ENCODE results near the gene SNAPC1.

SNAPC1 gene

GRCh38 chr14:61761959-61762786 lies at the start of gene SNAPC1:
TSS of gene SNAPC1 (plus strand) at chr14:61762420. CDS start at chr14:61762461, 41 bp downstream.
- TF ChIP-seq CTCF (IDR thresholded peaks at IDR 0.05), result no peak

DNA sequence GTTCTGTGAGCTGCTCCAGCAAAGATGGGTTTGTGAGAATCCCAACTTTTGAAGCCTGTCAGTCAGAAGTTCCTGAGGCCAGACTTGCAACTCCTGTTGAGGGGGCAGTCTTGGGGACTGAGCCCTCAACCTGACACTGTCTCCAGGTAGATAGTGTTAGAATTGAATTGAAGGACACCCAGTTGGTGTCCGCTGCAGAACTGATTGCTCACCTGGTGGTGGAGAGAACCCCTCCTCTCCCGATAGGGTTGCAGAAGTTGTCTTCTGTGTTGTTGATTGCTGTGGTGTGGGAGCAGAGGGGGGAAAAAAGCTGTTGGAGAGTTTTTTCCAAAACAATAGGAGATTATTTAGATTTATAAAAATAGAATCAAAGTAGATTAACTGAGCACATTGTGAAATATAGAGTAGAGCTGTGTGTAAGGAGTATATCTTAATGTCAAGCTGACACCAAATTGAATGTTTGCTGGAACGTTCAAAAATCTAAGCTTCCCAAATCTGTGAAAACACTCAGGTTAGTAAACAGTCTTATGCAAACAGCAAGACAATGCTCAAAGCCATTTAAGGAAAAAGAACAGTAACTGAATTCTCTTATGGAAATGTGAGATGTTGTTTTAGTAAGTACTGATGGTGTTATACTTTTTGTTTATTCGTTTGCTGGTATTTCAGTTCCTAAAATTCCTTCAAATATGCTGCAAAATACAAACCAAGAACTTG lies 48.3 kb upstream of the SNAPC1 start:
- no peak for TF ChIP-seq CTCF (IDR thresholded peaks at IDR 0.05)

GRCh38 chr14:61716956-61717355 lies 45.3 kb upstream of the SNAPC1 start:
- TF ChIP-seq CTCF (IDR thresholded peaks at IDR 0.05), result no peak

- no peak for TF ChIP-seq CTCF (IDR thresholded peaks at IDR 0.05)
Observed at GRCh38 chr14:61718039-61718438, 44.2 kb upstream of the SNAPC1 start.

DNA sequence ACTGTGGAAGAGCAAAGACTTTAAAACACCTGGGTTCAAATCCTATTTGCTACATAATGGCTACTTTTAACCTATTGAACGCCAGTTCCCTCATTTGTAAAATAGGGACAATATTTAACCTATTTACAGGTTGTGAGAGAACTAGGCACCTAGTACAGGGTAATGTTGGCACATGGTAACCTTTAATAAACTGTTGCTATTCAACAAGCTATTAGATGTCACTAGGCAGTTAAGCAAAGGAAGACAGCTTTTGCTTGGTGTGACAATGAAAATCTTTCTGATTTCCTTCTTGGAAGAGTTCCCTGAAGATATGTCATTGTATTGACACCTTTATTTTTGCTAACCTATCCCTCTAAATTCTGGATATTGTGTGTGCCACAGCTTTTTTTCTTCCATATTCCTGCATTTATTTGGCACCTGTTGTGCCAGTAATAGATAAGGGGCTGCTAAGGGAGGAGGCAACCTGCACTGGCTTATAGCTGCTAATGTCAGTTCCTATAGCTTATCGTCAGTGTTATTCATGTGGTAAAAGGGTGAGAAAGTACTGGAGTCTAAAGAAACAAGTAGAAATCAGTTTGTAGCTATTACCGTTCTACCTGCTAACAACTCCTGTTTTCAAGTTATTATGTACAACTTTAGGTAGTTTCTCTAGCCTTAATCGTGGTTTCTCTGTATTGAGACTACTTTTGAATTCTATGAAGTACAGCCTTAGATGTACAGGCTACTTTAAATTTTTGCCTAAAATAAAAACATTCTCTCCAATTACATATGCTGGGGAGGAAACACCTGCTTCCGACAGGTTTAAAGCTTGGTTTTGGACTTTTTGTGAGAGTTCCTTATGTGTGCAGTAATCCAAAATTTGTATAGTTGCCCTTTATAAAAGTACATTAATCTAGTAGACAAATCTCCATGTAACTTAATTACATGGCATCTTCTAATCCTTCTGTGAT lies 42.6 kb upstream of the SNAPC1 start:
- no peak for TF ChIP-seq CTCF (IDR thresholded peaks at IDR 0.05)

DNA sequence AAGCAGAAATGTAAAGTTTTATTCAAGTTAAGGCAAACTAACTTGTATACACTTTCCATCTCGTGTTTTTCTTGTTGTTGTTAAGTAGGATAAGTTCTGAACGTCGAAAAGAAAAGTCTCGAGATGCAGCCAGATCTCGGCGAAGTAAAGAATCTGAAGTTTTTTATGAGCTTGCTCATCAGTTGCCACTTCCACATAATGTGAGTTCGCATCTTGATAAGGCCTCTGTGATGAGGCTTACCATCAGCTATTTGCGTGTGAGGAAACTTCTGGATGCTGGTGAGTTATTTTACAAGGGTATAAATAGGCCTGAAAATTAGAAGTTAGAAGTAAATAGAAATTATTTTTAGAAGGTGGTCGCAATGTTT lies 41.9 kb upstream of the SNAPC1 start:
- TF ChIP-seq CTCF (IDR thresholded peaks at IDR 0.05), result no peak

GRCh38 chr14:61720741-61721140 lies 41.5 kb upstream of the SNAPC1 start:
- no peak for TF ChIP-seq CTCF (IDR thresholded peaks at IDR 0.05)
